Measurements from ENCODE around the gene HDLBP.

DNA sequence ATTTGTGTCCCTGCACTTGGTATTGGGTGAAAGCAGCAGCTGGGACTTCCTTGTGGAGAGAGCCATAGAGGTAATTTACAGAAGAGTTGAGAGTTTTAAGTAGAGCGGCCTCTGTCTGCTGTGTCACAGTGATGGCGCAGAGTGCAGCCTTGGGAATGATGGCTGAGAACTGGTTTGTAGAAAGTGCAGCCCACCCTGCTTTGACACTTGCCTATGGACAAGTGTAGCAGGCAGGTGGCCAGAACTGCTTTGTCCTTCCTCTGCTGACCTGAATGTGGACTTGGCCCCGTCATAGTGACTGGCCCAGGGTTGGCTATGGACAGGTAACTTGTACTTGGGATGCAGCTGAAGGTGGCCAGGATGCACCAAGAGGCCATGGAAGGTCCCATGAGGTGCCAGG, 133.3 kb downstream of the HDLBP start:
- TF ChIP-seq, protein P1, sequence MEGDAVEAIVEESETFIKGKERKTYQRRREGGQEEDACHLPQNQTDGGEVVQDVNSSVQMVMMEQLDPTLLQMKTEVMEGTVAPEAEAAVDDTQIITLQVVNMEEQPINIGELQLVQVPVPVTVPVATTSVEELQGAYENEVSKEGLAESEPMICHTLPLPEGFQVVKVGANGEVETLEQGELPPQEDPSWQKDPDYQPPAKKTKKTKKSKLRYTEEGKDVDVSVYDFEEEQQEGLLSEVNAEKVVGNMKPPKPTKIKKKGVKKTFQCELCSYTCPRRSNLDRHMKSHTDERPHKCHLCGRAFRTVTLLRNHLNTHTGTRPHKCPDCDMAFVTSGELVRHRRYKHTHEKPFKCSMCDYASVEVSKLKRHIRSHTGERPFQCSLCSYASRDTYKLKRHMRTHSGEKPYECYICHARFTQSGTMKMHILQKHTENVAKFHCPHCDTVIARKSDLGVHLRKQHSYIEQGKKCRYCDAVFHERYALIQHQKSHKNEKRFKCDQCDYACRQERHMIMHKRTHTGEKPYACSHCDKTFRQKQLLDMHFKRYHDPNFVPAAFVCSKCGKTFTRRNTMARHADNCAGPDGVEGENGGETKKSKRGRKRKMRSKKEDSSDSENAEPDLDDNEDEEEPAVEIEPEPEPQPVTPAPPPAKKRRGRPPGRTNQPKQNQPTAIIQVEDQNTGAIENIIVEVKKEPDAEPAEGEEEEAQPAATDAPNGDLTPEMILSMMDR (IDR thresholded peaks at IDR 0.05) = no peak
- TF ChIP-seq EP300 (IDR thresholded peaks at IDR 0.05) (no peak), POLR2A (IDR thresholded peaks at IDR 0.05) (no peak)

All from tibial nerve (tissue), 4 donors.